Left ventricle myocardium inferior (tissue), 1 donor: ENCODE measurements around the gene GULP1. TPM values are rescaled to one million over a fixed set of nuclear protein-coding genes. Genes with fewer than 3 reads are reported as not detected.

Source experiments
- DNase-seq: peaks from one replicate; pipeline ENCODE4 v3.0.0-alpha.2; 2020
- H3K27ac ChIP-seq: fragments of 200-600 bp; replicated peaks from 2 replicates; pipeline ENCODE4 v1.8.0; 2021
- H3K27me3 ChIP-seq: fragments of 200-600 bp; 2 replicates; pipeline ENCODE4 v1.8.0; 2021; ENCODE audit warnings: low read depth
- H3K36me3 ChIP-seq: fragments of 200-600 bp; 2 replicates; pipeline ENCODE4 v1.8.0; 2021
- H3K4me1 ChIP-seq: fragments of 200-600 bp; 2 replicates; pipeline ENCODE4 v1.8.0; 2021
- H3K4me3 ChIP-seq: fragments of 200-600 bp; 2 replicates; pipeline ENCODE4 v1.8.0; 2021; ENCODE audit warnings: mild to moderate bottlenecking, moderate library complexity
- H3K9me3 ChIP-seq: fragments of 200-600 bp; replicated peaks from 2 replicates; pipeline ENCODE4 v1.8.0; 2021
- intact Hi-C: fragments of 100-400 bp; cut with micrococcal nuclease; formaldehyde crosslinking; loops from one replicate; pipeline ENCODE4 v1.11.0; 2022
- total RNA-seq: library from RNA; stranded (reverse); fragmentation: NEBNext Ultra II Directional; extraction: Animal tissue kit (Norgen Biotek cat#: 25700); gene quantifications from one replicate; pipeline ENCODE4 v1.2.1, GENCODE V29; 2021
- TF ChIP-seq, protein P1 (sequence below): fragments of 200-600 bp; IDR thresholded peaks from 2 replicates; pipeline ENCODE4 v1.8.0; 2021; ENCODE audit warnings: antibody characterized with exemption, mild to moderate bottlenecking, borderline replicate concordance
- donor health status: DM: no; HTN: yes; CAD: no; lungs with severe emphysema.

GULP1 gene
- total RNA-seq, 1 donor from 2014 or later = 5.7 TPM

DNA sequence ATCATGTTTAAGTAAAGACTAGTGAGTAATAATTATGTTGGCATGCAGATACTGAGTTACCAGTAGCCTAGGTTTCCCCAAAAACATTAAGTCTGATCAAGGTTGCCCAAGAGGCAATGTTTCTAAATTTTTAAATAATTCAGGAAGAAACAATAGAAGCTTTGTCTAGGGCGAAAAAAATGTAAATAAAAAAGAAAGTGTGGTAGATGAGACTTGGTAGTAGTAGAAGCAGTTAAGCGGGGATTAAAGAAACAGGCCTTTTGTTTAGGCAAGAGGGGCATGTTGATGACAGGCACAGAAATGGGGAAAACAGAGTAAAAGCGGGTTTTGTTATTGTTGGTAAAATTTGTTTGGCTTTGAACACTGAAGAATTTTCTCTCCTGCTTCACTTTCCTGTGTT is 97.2 kb downstream of the GULP1 start:
- TF ChIP-seq, protein P1, sequence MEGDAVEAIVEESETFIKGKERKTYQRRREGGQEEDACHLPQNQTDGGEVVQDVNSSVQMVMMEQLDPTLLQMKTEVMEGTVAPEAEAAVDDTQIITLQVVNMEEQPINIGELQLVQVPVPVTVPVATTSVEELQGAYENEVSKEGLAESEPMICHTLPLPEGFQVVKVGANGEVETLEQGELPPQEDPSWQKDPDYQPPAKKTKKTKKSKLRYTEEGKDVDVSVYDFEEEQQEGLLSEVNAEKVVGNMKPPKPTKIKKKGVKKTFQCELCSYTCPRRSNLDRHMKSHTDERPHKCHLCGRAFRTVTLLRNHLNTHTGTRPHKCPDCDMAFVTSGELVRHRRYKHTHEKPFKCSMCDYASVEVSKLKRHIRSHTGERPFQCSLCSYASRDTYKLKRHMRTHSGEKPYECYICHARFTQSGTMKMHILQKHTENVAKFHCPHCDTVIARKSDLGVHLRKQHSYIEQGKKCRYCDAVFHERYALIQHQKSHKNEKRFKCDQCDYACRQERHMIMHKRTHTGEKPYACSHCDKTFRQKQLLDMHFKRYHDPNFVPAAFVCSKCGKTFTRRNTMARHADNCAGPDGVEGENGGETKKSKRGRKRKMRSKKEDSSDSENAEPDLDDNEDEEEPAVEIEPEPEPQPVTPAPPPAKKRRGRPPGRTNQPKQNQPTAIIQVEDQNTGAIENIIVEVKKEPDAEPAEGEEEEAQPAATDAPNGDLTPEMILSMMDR = no peak
- intact Hi-C loops = no loop called here
- Histone ChIP-seq H3K4me1 (no peaks in the 10 kb centered on the region), H3K36me3 (peaks cover 14% of the 10 kb centered on the region), H3K4me3 (no peak overlapping the region), H3K27me3 (no peaks in the 10 kb centered on the region), H3K27ac (no peak overlapping the region), H3K9me3 (peaks cover 43% of the 10 kb centered on the region)
- no peak for DNase-seq

DNA sequence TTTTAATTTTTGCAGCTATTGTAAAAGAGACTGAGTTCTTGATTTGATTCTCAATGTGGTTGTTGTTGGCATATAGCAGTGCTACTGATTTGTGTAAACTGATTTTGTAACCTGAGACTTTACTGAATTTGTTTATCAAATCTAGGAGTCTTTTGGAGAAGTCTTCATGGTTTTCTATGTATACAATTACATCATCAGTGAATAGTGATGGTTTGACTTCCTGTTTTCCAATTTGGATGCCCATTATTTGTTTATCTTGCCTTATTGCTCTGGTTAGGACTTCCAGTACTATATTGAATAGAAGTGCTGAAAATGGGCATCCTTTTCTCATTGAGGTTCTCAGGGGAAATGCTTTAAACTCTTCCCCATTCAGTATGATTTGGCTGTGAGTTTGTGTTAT is 99.7 kb downstream of the GULP1 start:
- Histone ChIP-seq H3K27me3 (no peaks in the 10 kb centered on the region), H3K27ac (no peak overlapping the region), H3K9me3 (peaks cover 51% of the 10 kb centered on the region), H3K4me3 (no peak overlapping the region), H3K4me1 (no peaks in the 10 kb centered on the region), H3K36me3 (peaks cover 10% of the 10 kb centered on the region)
- intact Hi-C loops = no loop called here
- TF ChIP-seq, protein P1 = no peak
- no peak for DNase-seq

DNA sequence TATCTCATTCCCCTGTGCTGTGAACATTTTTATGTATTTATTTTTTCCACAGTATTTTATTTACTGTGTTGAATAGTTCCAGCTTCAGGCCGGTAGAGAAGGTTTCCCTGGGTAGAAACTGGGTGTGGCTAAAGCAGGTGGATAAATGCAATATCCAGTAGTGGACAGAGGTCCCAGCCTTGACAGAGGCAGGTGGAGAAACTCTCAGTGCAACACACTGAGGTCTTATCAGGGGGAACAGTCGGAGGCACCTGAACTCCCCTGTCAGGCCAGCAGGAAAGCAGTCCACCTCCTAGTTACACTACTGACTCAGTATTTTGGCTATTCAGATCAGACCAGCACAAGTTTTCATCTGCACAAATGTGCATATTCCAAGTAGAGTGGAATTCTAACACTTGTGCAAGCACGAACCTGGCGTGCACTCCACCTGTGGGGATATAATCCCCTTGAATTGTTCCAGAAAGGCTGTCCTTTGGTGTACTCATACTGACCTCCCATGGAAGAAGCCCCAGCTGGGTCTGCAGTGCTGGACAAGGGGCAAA is 103.3 kb downstream of the GULP1 start:
- Histone ChIP-seq H3K36me3 (peaks cover 10% of the 10 kb centered on the region), H3K27me3 (no peaks in the 10 kb centered on the region), H3K27ac (no peak overlapping the region), H3K4me3 (no peak overlapping the region), H3K4me1 (no peaks in the 10 kb centered on the region), H3K9me3 (peaks cover 46% of the 10 kb centered on the region)
- DNase-seq = no peak
- intact Hi-C loops = no loop called here
- TF ChIP-seq, protein P1 = no peak

DNA sequence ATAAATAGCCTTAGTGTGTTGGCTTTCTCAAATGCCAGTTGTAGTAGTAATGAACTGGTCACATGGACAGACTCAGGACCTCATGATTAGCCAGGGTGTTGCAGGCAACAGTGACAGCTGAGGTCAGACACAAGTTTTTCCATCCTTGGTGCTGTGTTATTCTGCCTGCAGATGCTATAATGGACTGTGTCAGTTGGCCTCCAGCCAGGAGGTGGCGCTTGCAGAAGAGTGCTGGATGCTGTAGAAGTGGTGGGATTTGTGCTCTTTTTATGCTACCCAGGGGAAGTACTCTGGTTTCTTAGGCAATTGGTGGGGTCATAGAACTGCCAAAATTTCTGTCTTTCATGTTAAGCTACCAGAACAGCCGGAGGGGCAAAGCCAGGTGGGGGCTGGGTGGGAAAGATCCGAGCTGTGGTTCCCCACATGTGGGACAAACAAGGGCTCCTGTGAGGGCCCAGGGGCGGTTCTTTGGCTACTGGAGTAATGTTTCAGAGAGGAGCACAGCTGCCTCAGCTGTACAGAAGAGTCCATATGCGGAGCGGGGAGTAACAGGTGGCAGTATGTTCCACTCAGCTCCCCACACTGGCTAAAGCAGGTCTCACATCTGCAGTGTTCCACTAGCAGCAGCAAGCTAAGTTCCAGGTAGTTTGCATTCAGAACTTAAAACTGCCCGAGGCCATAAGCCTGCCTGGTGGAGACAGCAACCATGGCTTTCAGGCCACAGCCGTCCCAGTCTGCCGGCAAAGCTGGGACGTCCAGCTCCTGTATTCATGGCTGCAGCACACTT is 104.4 kb downstream of the GULP1 start:
- Histone ChIP-seq H3K4me3 (no peak overlapping the region), H3K9me3 (peaks cover 35% of the 10 kb centered on the region), H3K27me3 (no peaks in the 10 kb centered on the region), H3K36me3 (peaks cover 10% of the 10 kb centered on the region), H3K27ac (no peak overlapping the region), H3K4me1 (no peaks in the 10 kb centered on the region)
- intact Hi-C loops = no loop called here
- TF ChIP-seq, protein P1 = no peak
- no peak for DNase-seq

DNA sequence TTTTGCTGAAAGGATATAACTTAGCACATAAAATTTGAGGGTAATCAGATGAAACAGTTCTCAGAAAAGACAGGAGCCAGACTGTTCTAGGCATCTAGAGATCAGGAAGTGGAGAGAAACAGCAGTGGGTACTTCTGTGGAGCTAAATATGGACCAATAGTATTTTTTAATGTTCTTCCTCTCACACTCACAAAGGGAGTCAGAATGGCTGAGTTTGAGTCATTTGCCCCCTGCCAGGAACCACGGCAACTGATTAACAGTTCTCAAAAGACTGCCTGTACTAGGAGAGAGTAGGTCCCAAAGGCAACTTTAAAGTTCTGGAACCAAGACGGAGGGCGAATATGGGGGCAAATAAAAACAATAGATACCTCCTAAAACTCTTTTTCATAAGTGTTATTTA is 107.5 kb downstream of the GULP1 start:
- no peak for DNase-seq
- TF ChIP-seq, protein P1 = no peak
- intact Hi-C loops = no loop called here

More for the DNA sequence above, 107.5 kb downstream of the GULP1 start:
- no peaks in the 10 kb centered on the region for H3K4me1 ChIP-seq
- peaks cover 5% of the 10 kb centered on the region for H3K9me3 ChIP-seq
- H3K36me3 ChIP-seq = no peaks in the 10 kb centered on the region
- H3K27me3 ChIP-seq = no peaks in the 10 kb centered on the region
- no peak overlapping the region for H3K4me3 ChIP-seq
- no peak overlapping the region for H3K27ac ChIP-seq
